ENCODE results near the gene ACP4.
A peak's percentile ranks its signal among the peaks of the same experiment; 100 is the strongest.

The ACP4 gene

GRCh38 chr19:50823389-50824042 lies 33.3 kb downstream of the ACP4 start, which contains the start of gene KLK1:
Gene KLK1 (minus strand): TSS chr19:50823787. CDS start chr19:50823748, 39 bp downstream.
- no peak for DNase-seq

DNA sequence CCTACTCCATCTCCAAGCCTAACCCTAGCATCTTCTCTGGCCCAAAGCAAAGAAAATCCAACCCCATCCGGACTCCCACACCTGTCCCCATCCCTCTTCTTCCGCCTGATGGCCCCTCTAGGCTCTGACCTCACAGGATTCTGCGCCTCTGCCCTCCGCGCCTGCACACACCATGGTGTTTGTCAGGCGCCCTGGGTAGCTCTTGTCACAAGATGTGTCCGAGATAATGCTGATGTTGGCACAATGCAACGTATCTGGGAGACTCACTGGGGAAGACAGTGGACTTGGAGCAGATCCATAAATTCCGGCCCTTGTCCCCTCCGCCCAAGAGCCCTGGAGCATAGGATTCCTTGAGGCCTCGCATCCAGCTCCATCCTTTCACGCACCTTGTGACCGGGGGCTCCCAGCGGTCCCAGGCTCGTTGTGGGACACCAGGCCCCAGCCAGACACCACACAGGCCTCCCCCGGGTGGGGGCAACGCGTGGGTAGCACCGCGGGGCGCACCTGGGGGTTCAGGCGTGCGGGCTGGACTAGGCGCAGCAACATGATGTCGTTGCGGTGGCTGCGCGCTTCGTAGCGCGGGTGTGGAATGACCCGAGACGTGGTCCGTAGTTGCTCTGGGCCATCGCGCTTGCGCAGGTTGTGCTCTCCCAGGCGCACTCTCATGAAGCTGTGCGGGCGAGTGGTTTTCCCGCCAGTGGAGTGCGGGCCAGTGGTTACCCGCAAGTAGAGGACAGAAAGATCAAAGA lies 36.5 kb downstream of the ACP4 start:
- no peak for DNase-seq

DNA sequence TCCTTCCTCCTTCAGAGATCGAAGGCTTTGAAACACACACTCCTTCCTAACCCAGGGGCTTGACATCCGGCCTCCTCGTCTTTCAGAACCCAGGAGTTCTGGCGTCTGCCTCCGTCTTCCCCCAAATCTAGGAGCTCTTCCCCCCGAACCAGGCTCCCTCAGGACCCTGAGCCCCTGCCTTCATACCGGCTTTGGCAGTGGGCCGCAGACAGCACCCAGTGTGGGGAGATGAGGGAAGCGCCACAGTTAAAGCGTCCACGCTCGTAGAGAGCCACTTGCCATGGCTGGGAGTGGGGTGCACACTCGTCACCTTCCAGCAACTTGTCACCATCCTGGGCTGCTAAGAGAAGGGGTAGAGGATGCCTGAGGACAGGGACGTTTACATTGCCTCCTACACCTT lies 37.3 kb downstream of the ACP4 start:
- no peak for DNase-seq

DNA sequence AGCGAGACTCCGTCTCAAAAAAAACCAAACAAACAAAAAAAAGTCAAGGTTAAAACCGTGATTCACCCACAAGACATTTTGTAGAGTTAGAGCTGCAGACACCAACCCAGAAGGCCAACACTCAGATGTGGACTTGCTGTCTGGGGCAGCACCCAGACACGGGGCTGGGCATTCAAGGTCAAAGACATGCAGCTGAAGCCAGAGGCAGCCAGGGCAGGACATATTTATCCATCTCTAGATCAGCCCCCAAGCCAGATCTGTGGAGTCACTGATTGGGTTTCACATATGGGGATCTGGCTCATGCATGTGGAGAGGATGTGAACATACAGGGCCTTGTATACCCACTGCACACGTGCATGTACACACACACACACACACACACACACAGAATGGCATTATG lies 39.6 kb downstream of the ACP4 start:
- no peak for DNase-seq

- no peak for DNase-seq
Observed at GRCh38 chr19:50830266-50831025, 40.2 kb downstream of the ACP4 start.

GRCh38 chr19:50831026-50831396 lies 40.8 kb downstream of the ACP4 start:
- no peak for DNase-seq

DNA sequence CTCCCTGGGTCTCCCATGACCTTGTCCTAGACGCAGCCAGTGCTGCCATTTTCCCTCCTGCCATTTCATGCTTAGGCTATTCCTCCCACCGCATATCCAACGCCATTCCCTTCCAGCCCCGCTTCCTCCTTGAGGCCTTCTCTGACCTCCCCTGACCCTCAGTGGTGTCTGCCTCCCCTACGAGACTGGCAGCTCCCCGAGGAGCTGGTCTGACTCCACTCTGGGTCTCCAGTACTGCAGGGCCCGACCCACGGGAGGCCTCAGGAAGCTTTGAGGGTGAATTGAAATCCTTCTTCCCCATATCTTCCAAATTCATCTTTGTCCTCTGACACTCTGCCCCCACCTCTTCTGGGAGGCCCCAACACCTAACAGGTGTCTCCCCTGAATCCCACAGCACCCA lies 42.5 kb downstream of the ACP4 start:
- DNase-seq, result no peak

DNA sequence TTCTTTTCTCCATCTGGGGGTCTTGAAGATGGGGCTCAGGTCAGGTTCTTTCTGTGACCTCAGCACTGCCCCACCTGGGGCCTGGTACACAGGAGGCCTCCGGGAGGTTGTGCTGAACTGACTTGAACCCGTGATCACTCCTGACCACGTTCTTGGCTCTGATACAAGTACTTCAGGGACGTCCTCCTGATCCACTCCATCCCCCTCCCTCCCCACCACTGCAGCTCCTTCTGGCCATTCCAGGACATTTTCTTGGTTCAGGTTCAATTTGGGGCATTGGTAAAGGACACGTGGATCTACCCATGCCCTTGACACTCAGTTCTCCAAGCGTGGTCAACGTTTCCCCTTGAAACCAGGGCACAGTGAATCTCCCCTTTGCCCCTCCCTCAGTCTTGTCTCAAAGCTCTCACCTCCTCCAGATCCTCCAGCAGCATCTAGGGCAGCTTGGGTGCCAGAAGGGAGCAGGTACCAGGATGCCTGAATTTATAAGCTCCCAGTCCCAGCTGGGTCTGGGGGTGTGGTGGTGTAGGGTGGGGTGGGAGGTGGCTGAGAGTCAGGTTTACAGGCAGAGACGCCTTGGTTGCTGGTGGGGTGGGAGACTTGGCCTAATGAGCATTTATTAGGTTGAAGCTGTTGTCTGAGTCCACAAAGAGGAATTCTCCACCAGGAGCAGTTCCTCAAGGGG lies 43.0 kb downstream of the ACP4 start, which contains the start of gene KLK15:
Gene KLK15, minus strand, starts transcription at position 458 of the 685 bp plus-strand sequence. CDS start 2,082 bp downstream, outside the sequence.
- no peak for DNase-seq

- DNase-seq, result no peak
Observed at GRCh38 chr19:50833802-50834167, 43.6 kb downstream of the ACP4 start.

GRCh38 chr19:50835103-50835784 lies 45.0 kb downstream of the ACP4 start:
- DNase-seq, result no peak

- peak; percentile 17 to 75 (median 42) for DNase-seq
Observed at GRCh38 chr19:50835785-50836542, 45.7 kb downstream of the ACP4 start.

DNA sequence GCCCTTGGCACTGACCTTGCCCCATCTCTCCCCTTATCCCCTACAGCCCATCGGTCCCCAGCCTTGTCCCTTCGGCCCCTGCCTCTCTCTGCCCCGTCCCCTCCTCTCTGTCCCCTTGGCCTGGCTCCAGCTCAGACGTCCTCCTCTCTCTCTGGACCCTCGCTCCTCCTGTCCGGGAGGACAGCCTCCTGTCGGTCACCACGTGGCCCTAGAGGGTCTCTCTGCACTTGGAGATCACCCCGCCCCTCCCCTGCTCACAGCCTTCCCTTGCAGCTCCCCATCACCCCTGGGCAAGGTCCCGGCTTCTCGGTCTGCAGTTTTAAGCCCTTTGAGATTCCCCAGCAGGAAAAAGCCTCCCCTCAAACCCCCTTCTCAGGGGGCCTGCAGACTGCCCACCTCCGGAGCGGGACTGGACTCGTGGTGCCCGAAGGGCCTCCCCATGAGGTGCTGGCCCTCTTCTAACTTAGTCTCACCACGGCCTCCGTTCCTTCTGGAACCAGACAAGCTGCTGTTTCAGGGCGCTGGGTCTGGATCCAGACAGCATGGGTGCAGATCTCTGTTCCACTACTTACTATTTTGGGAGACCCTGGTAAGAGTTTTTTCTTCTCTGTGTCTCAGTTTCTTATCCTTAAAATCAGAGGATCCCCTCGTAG lies 46.5 kb downstream of the ACP4 start:
- DNase-seq, result no peak

DNA sequence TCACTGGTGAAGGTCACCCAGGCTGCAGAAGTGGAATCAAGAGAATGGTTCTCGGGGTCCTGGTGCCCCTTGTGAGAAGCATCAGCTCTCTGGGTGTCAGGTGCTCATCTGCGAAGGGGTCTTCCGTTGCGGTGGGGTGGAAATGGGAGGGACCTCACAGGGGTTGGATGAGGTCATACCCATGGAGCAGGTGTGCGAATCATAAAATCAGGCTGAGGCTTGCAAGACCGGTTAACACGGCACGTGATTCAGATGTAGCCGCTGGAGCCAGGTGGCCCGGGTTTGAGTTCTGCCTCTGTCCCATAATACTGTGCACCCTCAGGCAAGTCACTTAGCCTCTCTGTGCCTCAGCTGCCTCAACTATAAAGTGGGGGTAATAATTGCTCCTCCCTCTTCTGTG lies 47.1 kb downstream of the ACP4 start:
- DNase-seq, result no peak

GRCh38 chr19:50838239-50838638 lies 48.0 kb downstream of the ACP4 start:
- DNase-seq, result peak in 1 of 5 donors; percentile 19

DNA sequence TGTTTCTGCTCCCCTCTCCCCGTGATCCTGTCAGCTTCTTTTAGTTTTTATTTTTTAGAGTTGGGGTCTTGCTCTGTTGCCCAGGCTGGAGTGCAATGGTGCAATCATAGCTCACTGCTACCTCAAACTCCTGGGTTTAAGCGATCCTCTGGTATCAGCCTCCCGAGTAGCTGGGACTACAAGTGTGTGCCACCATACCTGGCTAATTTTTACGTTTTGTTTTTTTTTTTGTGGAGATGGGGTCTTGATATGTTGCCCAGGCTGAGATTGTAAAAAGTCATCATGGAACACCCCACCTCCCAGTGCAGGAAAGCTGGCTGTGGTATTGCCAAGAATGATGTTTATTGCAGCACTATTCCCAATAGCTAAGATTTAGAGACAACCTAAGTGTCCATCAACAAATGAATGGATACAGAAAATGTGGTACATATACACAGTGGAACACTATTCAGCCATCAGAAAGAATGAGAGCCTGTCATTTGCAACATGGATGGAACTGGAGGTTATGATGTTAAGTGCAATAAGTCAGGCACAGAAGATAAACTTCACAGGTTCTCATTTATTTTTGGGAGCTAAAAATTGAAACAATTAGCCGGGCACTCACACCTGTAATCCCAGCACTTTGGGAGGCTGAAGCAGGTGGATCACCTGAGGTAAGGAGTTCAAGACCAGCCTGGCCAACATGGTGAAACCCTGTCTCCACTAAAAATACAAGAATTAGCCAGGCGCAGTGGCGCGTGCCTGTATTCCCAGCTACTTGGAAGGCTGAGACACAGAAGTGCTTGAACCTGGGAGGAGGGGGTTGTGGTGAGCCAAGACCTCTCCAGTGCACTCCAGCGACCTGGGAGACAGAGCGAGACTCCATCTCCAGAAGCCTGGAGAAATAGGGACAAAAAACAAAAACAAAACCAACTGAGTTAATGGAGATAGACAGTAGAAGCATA lies 49.8 kb downstream of the ACP4 start:
- DNase-seq, result no peak

DNA sequence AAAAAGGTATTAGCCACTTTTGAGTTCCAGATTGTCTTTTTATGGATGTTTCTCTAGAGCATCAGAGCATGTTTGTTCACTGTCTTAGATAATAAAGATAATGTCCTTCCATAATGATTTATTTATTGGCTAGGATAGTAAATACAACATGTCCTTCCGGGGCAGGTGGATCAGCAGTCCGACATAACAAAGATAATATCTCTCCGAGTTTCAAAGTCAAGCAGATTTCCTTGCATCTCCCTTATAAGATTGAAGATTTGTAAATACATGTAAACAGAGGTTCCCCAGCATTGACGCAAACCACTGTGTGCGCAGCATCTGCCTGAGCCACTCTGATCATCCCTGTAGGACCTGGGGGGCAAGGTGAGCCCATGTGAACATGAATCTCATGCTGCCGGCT lies 51.9 kb downstream of the ACP4 start:
- DNase-seq, result no peak

DNA sequence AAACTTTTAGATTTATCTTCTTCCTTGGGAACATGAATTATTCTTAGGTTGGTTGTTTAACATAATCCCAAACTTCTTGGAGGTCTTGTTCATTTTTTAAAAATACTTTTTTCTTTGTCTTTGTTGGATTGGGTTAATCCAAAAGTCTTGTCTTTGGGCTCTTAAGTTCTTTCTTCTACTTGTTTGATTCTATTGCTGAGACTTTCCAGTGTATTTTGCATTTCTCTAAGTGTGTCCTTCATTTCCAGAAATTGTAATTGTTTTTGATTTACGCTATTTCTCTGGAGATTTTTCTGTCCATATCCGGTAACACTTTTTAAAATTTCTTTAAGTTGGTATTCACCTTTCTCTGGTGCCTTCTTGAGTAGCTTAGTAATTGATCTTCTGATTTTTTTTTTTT lies 53.0 kb downstream of the ACP4 start:
- no peak for DNase-seq

DNA sequence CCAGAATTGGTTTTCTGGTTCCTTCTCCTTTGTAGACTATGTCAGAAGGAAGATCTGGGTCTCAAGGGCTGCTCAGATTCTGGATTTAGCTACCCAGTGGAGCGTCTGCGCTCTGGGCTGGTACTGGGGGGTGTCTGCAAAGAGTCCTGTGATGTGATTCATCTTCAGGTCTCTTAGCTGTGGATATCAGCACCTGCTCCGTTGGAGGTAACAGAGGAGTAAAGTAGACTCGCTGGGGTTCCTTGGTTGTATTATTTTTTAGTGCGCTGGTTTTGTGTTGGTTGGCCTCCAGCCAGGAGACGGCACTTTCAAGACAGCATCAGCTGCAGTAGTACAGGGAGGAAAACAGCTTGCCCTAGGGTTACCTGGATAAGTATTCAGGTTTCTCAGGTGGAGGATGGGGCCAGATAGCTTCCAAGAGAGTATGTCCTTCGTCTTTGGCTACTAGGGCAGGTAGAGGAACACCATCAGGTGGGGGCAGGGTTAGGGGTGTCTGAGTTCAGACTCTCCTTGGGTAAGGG lies 53.5 kb downstream of the ACP4 start:
- no peak for DNase-seq

GRCh38 chr19:50844296-50844935 lies 54.2 kb downstream of the ACP4 start:
- DNase-seq, result no peak

Measured in T-helper 1 cell (primary cell).